ENCODE results near the gene CYP2A6.
"Not testable (repeated sequence)": the region's sequence is repeated elsewhere in the genome, so short reads cannot be mapped to it uniquely, and the experiment has no call there.

The CYP2A6 gene, protein sequence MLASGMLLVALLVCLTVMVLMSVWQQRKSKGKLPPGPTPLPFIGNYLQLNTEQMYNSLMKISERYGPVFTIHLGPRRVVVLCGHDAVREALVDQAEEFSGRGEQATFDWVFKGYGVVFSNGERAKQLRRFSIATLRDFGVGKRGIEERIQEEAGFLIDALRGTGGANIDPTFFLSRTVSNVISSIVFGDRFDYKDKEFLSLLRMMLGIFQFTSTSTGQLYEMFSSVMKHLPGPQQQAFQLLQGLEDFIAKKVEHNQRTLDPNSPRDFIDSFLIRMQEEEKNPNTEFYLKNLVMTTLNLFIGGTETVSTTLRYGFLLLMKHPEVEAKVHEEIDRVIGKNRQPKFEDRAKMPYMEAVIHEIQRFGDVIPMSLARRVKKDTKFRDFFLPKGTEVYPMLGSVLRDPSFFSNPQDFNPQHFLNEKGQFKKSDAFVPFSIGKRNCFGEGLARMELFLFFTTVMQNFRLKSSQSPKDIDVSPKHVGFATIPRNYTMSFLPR

DNA sequence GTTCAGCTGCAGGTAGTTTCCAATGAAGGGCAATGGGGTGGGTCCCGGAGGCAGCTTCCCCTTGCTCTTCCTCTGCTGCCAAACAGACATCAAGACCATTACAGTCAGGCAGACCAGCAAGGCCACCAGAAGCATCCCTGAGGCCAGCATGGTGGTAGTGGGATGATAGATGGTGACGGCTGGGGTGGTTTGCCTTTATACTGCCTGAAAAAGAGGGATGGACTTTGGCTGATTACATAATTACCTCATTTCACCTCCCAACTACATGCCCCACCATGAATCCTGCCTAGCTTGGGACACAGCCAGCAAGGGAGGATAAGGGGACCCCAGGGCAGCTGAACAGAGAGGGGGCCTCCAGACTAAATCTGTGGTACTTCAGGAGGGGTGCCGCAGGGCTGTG is at the start of gene CYP2A6:
Gene CYP2A6, minus strand, starts transcription at position 171 of the 400 bp plus-strand sequence. Its CDS starts 21 bp downstream, at position 150.
- DNase-seq (ENCODE audit: low read depth): not testable (repeated sequence)

DNA sequence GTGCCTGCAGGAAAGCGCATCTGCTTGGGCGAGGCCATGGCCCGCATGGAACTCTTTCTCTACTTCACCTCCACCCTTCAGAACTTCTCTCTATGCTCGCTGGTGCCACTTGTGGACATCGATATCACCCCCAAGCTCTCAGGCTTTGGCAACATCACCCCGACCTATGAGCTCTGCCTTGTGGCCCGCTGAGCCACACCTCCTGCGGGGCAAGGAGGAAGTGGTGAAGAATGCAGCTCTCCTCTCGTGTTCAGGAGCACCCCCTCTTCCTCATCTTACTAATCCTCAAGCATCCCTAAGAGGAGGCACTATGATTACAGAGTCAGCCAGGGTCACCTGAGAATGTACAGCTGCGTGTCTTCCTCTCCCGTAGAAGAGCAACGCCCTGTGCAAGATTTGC is 49.7 kb upstream of the CYP2A6 start:
- not testable (repeated sequence) for DNase-seq (ENCODE audit: low read depth)

DNA sequence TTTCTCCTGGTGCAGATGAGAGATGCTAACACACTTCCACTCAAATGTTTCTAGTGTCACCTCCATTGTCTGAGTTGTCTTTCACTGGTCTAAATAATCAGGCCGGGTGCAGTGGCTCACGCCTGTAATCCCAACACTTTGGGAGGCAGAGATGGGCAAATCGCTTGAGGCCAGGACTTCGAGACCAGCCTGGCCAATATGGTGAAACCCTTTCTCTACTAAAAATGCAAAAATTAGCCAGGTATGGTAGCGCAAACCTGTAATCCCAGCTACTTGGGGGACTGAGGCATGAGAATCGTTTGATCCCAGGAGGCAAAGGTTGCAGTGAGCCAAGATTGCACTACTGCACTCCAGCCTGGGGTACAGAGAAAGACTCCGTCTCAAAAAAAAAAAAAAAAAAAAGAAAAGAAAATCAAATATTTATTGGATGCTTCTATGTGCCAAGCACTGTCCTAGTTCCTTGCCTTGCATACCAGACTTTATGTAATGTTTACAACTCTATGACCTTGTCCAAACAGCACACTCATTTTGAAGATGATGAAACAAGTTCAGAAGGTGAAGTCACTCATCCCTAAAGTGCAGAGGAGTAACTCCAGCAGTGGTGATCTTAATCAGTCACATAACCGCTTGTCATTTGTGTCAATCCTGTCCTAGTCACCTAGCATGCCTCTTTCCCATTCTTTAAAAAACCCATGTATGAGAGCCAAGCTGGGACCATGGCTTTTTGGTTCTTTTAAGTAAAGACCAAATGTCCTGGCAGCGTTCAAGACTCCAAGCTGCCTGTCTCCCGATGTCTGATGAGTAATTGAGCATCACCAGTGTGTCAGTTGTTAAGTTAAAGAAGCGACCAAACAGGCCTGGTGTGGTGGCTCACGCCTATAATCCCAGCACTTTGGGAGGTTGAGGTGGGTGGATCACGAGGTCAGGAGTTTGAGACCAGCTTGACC is 46.9 kb upstream of the CYP2A6 start:
- DNase-seq (ENCODE audit: low read depth): not testable (repeated sequence)

DNA sequence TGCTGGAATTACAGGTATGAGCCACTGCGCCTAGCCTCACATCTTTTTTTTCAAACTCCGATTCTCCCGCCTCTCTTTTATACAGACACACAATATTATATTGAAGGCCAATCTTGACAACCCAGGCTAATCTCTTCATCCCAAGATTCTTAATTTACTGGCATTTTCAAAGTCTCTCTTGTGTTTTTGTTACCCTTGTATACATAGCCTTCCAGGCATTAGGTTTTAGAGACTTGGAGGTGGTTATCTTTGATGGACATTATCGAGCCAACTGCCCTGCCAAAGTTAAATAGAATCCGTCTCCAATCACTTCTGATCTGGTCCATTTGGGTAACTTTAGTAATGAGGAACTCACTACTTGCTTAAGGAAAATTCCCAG is 46.2 kb upstream of the CYP2A6 start:
- no peak for DNase-seq (ENCODE audit: low read depth)

GRCh38 chr19:40893112-40893511 is 42.9 kb upstream of the CYP2A6 start:
- DNase-seq (ENCODE audit: low read depth): no peak

DNA sequence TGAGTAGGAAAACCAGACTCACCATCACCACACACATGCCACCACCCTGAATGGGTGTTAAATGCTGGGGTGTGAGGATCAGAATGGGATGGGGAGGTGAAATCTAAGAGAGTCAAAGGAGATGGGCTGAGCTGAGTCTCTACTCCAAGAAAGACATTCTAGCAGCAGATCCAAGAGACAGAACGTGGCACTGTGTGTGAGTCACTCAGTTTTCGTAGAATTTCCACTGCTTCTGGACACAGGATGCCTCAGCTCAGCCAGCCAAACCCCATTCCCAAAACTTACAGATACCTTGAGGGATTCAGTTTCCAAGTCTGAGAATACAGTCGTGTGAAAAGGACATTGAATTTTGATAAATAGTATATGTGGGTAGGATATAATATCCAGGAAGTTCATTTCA is 39.1 kb upstream of the CYP2A6 start:
- DNase-seq (ENCODE audit: low read depth): no peak

DNA sequence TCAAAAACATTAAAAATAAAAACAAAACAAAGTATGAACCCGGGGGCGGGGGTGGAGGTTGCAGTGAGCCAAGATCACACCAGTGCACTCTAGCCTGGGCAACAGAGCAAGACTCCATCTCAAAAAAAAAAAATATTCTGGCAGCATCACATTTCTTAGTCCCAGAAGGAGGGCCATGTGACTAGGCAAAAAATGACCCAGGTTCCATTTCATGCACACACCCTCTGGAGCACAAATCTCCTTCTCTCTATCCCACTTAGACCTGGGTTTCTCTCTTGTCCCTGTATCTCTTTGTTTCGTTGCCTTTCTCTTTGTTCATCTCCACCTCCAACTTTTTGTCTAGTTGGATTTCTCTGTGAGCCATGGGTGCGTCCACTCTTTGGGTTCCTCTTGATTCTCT is 37.9 kb upstream of the CYP2A6 start:
- no peak for DNase-seq (ENCODE audit: low read depth)

GRCh38 chr19:40884187-40884931 is 34.1 kb upstream of the CYP2A6 start:
- not testable (repeated sequence) for DNase-seq (ENCODE audit: low read depth)

DNA sequence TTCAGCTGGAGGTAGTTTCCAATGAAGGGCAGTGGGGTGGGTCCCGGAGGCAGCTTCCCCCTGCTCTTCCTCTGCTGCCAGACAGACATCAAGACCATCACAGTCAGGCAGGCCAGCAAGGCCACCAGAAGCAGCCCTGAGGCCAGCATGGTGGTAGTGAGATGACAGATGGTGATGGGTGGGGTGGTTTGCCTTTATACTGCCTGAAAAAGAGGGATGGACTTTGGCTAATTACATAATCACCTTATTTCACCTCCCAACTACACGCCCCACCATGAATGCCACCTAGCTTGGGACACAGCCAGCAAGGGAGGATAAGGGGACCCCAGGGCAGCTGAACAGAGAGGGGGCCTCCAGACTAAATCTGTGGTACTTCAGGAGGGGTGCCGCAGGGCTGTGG is 31.8 kb upstream of the CYP2A6 start, which contains the start of gene CYP2A7:
Gene CYP2A7, minus strand, starts transcription at position 170 of the 400 bp plus-strand sequence. Its CDS starts 21 bp downstream, at position 149.
- not testable (repeated sequence) for DNase-seq (ENCODE audit: low read depth)

DNA sequence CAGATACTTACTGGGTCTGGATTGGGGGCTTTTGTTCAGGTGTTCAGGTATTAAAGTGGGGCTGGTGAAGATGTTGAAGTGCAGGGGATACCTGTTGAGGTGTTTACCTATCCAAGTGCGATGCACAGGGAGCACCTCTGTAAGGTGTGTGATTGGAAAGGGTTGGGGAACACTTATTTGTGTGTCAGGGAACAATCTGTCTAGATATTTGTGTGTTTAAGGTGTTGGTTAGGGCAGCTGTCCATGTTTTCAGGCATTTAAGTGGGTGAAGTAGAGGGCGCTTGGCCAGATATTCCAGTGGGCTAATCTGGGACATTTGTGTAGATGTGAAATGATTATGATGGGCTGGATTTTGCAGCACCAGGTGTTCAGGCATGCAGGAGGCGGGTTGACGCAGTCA is 29.1 kb upstream of the CYP2A6 start:
- DNase-seq (ENCODE audit: low read depth): not testable (repeated sequence)

DNA sequence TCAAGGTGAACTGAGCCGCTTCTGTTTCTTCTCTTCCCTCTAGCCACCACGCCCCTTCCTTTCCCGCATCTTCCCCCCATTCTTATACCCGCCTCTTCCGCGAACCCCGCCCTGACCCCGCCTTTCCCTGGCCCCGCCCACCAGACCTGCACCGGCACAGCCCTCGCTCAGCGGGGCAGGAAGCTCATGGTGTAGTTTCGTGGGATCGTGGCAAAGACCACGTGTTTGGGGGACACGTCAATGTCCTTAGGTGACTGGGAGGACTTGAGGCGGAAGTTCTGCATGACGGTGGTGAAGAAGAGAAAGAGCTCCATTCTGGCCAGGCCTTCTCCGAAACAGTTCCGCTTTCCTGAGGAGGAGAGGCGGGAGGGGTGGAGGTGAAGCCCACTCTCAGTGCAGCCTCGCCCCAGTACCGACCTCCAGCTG is 25.3 kb upstream of the CYP2A6 start:
- DNase-seq (ENCODE audit: low read depth): not testable (repeated sequence)

DNA sequence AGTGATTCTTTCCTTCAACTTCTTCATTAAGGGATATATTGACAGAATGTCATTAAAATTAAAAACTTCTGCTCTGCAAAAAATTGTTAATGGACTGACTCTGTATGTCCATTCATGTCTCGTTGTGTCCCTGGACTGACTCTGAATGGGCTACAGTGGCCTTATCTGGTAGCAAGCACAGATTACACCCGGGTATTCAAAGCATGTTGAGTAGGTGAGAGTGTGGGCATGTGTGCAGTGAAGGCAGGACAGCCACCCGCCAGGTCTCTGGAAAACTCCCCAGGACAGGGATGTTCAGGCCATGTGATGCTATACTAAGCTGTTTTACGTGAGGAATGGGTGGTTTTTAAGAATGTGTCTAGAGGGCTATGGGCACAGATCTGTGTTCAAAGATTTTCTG is 24.6 kb upstream of the CYP2A6 start:
- DNase-seq (ENCODE audit: low read depth): not testable (repeated sequence)

- not testable (repeated sequence) for DNase-seq (ENCODE audit: low read depth)
Measured at GRCh38 chr19:40873873-40874272, 23.6 kb upstream of the CYP2A6 start.

DNA sequence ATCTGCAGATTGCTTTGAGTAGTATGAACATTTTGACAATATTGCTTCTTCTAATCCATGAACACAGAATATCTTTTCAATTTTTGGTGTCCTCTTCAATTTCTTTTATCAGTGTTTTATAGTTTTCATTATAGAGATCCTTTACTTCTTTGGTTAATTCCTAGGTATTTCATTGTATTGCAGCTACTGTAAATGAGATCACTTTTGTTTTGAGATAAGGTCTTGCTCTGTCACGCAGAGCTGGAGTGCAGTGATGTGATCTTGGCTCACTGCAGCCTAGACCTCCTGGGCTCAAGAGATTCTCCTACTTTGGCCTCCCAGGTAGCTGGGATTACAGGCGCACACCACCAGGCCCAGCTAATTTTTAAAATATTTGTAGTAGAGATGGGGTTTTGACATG is 22.0 kb upstream of the CYP2A6 start:
- no peak for DNase-seq (ENCODE audit: low read depth)

GRCh38 chr19:40867701-40868100 is 17.5 kb upstream of the CYP2A6 start:
- no peak for DNase-seq (ENCODE audit: low read depth)

DNA sequence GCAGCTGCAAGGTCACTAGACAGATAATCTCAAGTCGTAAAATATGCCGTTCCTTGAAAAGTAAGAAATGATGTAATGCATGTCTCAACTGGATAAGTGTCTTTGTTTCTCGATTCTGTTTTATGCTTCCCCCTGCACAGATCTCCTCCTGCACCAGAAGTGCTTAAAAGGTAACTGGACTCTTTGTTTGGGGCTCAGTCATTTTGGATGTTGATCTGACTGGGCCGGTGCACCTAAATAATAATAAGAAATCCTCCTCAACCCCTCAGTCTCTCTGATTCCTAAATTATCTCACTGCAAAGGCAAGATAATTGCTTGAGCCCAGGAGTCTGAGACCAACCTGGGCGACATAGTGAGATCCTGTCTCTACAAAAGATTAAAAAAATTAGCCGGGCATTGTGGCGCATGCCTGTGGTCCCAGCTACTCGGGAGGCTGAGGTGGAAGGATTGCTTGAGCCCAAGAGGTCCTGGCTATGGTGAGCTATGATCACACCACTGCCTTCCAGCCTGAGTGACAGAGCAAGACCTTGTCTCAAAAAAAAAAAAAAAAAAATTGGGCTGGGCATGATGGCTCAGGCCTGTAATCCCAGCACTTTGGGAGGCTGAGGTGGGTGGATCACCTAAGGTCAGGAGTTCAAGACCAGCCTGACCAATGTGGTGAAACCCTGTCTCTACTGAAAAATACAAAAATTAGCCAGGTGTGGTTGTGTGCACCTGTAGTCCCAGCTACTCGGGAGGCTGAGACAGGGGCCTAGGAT is 14.7 kb upstream of the CYP2A6 start:
- not testable (repeated sequence) for DNase-seq (ENCODE audit: low read depth)

- DNase-seq (ENCODE audit: low read depth): peak; percentile 93
Measured at GRCh38 chr19:40862785-40863184, 12.5 kb upstream of the CYP2A6 start.

DNA sequence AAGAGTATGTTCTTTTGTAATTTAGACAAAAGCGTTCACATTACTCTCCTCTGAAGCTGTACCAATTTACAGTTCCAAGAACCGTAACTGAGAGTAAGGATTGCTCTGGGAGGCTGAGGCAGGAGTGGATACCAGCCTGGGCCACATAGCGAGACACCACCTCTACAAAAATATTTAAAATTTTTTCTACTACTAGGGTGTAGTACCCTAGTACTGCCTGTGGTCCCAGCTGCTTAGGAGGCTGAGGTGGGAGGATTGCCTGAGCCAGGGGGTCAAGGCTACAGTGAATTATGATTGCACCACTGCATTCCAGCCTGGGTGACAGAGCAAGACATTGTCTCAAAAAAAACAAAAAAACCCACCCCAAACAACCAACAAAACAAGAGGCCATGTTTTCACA is 12.1 kb upstream of the CYP2A6 start:
- no peak for DNase-seq (ENCODE audit: low read depth)

DNA sequence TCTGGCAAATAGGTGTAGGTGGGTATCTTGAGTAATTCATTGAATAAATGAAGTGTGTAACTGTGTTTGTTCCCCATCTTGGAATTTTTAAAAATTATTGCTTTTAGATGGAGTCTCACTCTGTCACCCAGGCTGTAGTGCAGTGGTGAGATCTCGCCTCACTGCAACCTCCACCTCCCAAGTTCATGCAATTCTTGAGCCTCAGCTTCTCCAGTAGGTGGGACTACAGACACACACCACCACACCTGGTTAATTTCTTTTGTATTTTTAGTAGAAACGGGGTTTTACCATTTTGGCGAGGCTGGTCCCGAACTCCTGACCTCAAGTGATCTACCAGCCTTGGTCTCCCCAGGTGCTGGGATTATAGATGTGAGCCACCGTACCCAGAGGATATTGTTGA is 7.9 kb upstream of the CYP2A6 start:
- DNase-seq (ENCODE audit: low read depth): no peak

- DNase-seq (ENCODE audit: low read depth): not testable (repeated sequence)
Measured at GRCh38 chr19:40852467-40853152, 2.4 kb upstream of the CYP2A6 start.

All from fibroblast of gingiva (primary cell).